HepG2 (cell line): ENCODE results near the gene ARVCF. TPM values are rescaled to one million over a fixed set of nuclear protein-coding genes. Genes with fewer than 3 reads are reported as not detected.

Source experiments
- MAFK ChIP-seq, 2 experiments: IDR thresholded peaks in 1 of 2; conservative IDR thresholded peaks in 1 of 2; 2 replicates each; pipeline ENCODE4 v1.6.1; 2011; ENCODE audit warnings: improper control_type of control experiment in 2 of 2, low read length in 2 of 2
- MZF1 ChIP-seq: sonication (generic); formaldehyde crosslinking; IDR thresholded peaks from 2 replicates; pipeline ENCODE4 v1.8.1; 2023; ENCODE audit warnings: mild to moderate bottlenecking, missing genetic modification reagents, borderline replicate concordance
- NFE2 ChIP-seq: sonication (generic); formaldehyde crosslinking; IDR thresholded peaks from 2 replicates; pipeline ENCODE4 v1.4.0; 2020; ENCODE audit warnings: missing genetic modification reagents
- PHF8 ChIP-seq: sonication (generic); formaldehyde crosslinking; IDR thresholded peaks from 2 replicates; pipeline ENCODE4 v1.5.0; 2020; ENCODE audit warnings: missing genetic modification reagents
- RXRA ChIP-seq: sonication (generic); formaldehyde crosslinking; IDR thresholded peaks from 2 replicates; pipeline ENCODE4 v1.5.1; 2020; ENCODE audit warnings: missing genetic modification reagents
- RXRB ChIP-seq: IDR thresholded peaks from 2 replicates; pipeline ENCODE4 v1.6.1; 2016; ENCODE audit warnings: borderline replicate concordance, missing genetic modification reagents, missing compliant biosample characterization
- TMF1 ChIP-seq: sonication (generic); formaldehyde crosslinking; IDR thresholded peaks from 2 replicates; pipeline ENCODE4 v1.8.1; 2022; ENCODE audit warnings: low read depth, missing genetic modification reagents
- WIZ ChIP-seq: sonication (generic); formaldehyde crosslinking; IDR thresholded peaks from 2 replicates; pipeline ENCODE4 v1.5.1; 2020; ENCODE audit warnings: mild to moderate bottlenecking, missing genetic modification reagents
- ZBTB40 ChIP-seq, 2 experiments: fragments of 450-650 bp in 1 of 2; sonication (generic) in 1 of 2; formaldehyde crosslinking in 1 of 2; IDR thresholded peaks; 2 replicates each; pipeline versions ENCODE4 v1.6.1 to v1.8.0; 2016 to 2022; ENCODE audit warnings: antibody characterized with exemption in 1 of 2, mild to moderate bottlenecking in 1 of 2, missing genetic modification reagents in 1 of 2
- ZNF10 ChIP-seq: sonication (generic); formaldehyde crosslinking; IDR thresholded peaks from 2 replicates; pipeline ENCODE4 v1.4.0; 2020; ENCODE audit warnings: mild to moderate bottlenecking, low read depth, missing genetic modification reagents, borderline replicate concordance
- ZNF263 ChIP-seq: sonication (generic); formaldehyde crosslinking; IDR thresholded peaks from 2 replicates; pipeline ENCODE4 v1.4.0; 2020; ENCODE audit warnings: missing genetic modification reagents
- ZNF274 ChIP-seq: sonication (generic); formaldehyde crosslinking; IDR thresholded peaks from 2 replicates; pipeline ENCODE4 v1.5.1; 2020; ENCODE audit warnings: mild to moderate bottlenecking, missing genetic modification reagents
- ZNF383 ChIP-seq: sonication (generic); formaldehyde crosslinking; IDR thresholded peaks from 2 replicates; pipeline ENCODE4 v1.4.0; 2020; ENCODE audit warnings: missing genetic modification reagents, mild to moderate bottlenecking, borderline replicate concordance
- ZNF709 ChIP-seq: sonication (generic); formaldehyde crosslinking; IDR thresholded peaks from 2 replicates; pipeline ENCODE4 v1.5.0; 2020; ENCODE audit warnings: mild to moderate bottlenecking, missing genetic modification reagents
- ZNF841 ChIP-seq: sonication (generic); formaldehyde crosslinking; IDR thresholded peaks from 2 replicates; pipeline ENCODE4 v1.8.1; 2023; ENCODE audit warnings: missing genetic modification reagents, borderline replicate concordance
- polyA plus RNA-seq, 8 experiments: library from polyadenylated mRNA; depleted of rRNA in 3 of 8; stranded (reverse) in 7 of 8; unstranded in 1 of 8; fragments of >200 nt; fragmentation: Illumina TruSeq in 4 of 8; extraction: Trizol in 4 of 8; gene quantifications; 2 replicates each; pipeline versions ENCODE4 v1.2.1 to v1.2.3, GENCODE V29; 2011 to 2016; ENCODE audit warnings: low read depth in 4 of 8, missing spikeins in 1 of 8, mixed read lengths in 1 of 8; ENCODE audit not compliant: insufficient read depth in 1 of 8
- total RNA-seq, 5 experiments: library from RNA; depleted of rRNA; stranded (reverse); fragments of >200 nt; fragmentation: Illumina TruSeq; extraction: Trizol; gene quantifications; 2 replicates each; pipeline ENCODE4 v1.2.3, GENCODE V29; 2016; ENCODE audit warnings: low read depth in 1 of 5

ARVCF gene
- total and polyA plus RNA-seq, 2 of the 13 experiments (the other 11 are each of a cell fraction or from before 2014, with no cell fraction given), result 16.4 to 17.7 TPM

- TF ChIP-seq ZBTB40 (IDR thresholded peaks at IDR 0.05) (no peak), ZBTB40 (CRISPR knock-in tag; IDR thresholded peaks at IDR 0.05) (no peak), MAFK (conservative IDR thresholded peaks at IDR 0.05 in 1 of 2, IDR thresholded peaks at IDR 0.05 in 1 of 2; ENCODE audit: low read length in 2 of 2) (no peak), TMF1 (no peak), MZF1 (no peak), ZNF383 (CRISPR knock-in tag) (no peak), ZNF709 (CRISPR knock-in tag) (no peak), ZNF10 (CRISPR knock-in tag) (no peak), RXRA (CRISPR knock-in tag) (peak; percentile 61; the same call in 1 of the 2 replicates), RXRB (CRISPR knock-in tag) (peak; percentile 77), NFE2 (CRISPR knock-in tag) (no peak), ZNF841 (CRISPR knock-in tag) (no peak), ZNF263 (CRISPR knock-in tag) (peak; percentile 99), PHF8 (CRISPR knock-in tag) (peak; percentile 26; the same call in 1 of the 2 replicates), ZNF274 (CRISPR knock-in tag) (no peak), WIZ (0 out of 2 replicates have a peak, but pooled peaks have one; percentile 50)
Observed at GRCh38 chr22:20010307-20011122, 6.1 kb downstream of the ARVCF start (continued).
